Measurements from ENCODE around the gene PADI3.
"Not testable (repeated sequence)": the region's sequence is repeated elsewhere in the genome, so short reads cannot be mapped to it uniquely, and the experiment has no call there.

The PADI3 gene

DNA sequence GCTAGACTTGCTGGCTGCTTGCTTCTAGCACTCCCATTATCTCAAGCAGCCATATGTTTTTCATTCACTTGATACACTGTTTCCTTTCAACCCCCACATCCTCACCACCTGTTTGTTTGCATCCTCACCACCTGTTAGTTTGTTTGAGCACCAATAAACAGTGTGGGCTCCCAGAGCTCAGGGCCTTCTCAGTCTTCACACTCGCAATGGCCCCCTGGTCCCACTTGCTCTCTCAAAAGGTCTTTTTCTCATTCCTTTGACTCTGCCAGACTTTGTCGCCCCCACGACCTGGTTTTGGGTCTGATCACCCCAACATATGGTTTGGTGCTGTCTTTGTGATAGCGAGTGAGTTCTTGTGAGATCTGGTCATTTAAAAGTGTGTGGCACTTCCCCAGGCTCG, 52.9 kb downstream of the PADI3 start:
- DNase-seq (ENCODE audit: low read depth in 2 of 2) = no peak

DNA sequence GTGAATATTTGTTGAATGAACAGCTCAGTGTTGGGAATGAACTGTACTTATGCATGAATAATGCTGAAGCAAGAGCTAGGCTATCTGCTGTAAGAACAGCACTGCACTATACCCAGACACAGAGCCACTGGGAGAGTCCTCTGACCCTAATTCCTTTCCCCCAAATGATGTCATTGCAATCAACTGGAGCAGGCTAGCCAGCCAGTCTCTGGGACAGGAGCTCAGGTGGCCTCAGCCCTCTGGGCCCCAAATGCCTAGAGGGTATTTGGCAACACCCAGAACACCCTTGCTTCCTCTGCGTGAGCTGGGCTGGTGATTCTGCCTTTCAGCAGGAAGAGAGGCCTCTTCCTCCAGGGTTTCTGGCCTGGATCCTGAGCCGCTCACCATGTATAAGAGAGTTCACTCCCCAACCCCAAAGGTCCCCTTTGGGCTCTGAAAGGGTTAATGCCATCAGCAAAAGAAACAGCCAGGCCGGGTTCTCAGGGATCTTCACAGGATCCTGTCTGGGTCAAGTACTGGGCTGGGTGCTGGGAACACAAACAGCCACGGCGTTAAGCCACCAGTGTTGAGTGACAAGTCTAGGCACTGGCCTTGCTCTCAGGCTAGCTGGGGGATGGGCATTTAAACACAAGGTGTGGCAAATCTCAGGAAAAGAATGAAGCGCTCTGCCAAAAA, 55.4 kb downstream of the PADI3 start:
- DNase-seq (ENCODE audit: low read depth in 2 of 2) = no peak

DNA sequence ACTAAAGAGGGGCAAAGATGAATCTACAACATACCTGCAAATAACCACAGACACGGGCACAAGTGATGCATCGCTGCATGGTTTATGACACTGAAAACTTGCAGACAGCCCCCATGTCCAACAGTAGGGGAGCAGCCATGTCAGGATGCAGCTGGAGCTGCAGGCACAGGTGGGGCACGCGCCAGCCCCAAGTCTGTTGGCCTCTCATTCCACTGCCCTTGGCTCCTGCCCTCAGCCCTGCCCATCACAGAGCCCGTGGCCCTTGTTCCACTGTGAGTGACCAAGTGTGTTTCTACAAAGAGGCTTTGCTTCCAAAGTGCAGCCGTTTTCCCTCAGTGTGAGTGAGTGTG, 55.9 kb downstream of the PADI3 start:
- no peak for DNase-seq (ENCODE audit: low read depth in 2 of 2)

DNA sequence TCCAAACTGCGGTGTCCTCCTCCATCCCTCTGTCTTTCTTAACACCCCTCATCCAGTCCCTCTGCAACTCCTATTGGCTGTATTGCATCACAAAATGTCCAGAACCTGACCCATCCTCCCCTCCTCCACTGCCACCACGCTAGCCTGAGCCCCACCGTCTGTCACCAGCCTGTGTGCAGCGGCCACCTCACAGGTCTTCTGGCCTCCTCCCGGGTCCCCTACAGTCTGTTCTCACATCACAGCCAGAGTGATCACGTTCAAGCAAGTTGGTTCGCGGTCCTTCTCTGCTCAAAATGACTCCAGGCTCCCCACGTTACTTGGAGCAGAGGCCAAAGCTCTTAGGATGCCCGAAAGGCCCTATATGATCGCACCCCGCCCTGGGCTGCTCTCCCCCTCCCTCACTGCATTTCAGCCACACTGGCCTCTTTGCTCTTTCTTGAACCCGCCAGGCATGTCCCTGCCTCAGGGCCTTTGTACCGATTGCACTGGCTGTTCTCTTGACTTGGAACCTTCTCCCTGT, 56.7 kb downstream of the PADI3 start:
- DNase-seq (ENCODE audit: low read depth in 2 of 2) = no peak

DNA sequence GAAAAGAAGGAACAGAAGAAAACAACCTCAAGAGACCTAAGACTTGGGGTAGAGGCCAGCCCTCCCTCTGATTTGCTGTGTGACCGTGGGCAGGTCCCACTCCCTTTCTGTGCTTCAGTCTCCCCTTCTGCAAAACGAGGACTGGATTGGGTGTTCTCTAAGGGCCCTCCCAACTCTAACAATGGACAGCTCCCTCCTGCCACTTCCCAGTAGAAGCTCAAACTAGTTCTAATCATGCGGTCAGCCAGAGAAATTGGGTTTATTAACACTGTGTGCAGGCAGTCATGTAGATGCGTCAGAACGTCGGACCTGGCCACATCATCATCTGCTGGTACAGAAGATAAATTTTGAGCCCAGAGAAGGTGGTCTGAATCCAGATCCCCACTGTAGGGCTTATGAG, 57.5 kb downstream of the PADI3 start:
- DNase-seq (ENCODE audit: low read depth in 2 of 2) = no peak

DNA sequence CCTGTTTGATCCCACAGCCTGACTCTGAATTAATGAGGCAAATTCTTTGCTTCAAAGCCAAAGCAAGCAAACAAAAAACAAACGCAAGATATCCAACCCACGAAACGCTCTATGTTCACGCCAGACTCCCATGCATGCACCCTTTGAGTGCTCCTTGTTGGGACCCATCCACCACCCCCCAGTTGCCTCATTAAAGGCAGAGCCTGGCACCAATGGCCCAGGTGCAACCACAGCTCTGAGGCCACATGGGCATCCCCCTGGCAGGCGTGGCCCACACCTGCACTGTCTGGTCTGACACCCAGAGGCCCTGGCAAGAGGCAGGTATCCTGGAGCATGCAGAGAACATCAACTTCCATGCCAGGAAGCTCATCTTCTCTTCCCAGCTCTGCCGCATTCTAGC, 58.0 kb downstream of the PADI3 start:
- DNase-seq (ENCODE audit: low read depth in 2 of 2) = no peak

DNA sequence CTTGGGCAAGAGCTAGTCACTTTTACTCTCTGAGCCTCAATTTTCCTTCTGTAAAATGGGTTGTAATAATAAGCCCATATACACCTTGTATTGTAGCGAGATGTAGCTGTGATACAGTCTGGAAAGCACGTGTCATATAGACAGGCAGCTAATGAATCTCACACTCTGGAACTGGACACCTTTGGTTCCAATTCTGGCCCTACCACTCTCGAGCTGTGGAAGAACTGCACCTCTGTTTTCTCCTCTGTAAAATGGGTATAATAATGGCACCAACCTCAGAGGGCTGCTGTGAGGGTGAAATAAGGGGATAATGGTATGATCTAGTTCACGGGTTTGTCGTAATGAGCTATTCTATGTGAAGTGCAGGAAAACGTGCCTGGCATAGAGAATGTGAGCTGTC, 58.4 kb downstream of the PADI3 start:
- DNase-seq (ENCODE audit: low read depth in 2 of 2) = no peak

DNA sequence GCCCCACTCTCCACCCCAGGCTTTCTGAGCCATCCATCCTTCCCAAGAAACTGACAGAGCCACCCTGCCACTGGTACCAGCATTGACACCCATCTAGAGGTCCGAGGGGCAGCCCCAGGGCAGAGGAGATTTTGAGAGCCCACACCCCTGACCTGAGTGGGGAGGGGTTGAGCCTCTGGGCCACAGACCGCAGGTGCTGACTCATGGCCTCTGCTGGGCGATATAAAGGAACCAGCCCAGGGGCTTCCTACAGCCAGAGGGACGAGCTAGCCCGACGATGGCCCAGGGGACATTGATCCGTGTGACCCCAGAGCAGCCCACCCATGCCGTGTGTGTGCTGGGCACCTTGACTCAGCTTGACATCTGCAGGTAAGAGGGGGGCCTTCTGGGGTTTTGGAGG, 59.0 kb downstream of the PADI3 start, which contains the start of gene PADI4:
Gene PADI4 (plus strand): TSS at position 252 of the 400 bp plus-strand sequence. CDS start 26 bp downstream, at position 278.
- no peak for DNase-seq (ENCODE audit: low read depth in 2 of 2)

DNA sequence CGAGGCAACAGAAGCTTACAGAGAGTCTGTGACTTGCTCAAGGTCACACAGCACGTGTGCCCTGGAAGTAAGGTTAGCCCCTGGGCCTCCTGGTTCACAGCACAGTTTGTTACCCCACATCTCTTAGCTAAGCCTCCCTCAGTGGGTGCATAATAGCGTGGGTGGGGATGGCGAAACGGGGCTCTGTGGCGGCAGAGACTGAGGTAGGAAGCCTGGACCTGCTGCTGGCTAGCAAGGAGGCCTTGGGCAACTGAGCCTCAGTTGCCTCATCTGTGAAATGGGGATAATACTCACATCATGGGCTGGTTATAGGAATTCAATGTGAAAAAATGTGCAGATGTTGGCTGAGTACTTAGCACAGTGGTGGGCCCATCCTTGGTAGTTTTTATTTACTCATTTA, 59.7 kb downstream of the PADI3 start:
- no peak for DNase-seq (ENCODE audit: low read depth in 2 of 2)

DNA sequence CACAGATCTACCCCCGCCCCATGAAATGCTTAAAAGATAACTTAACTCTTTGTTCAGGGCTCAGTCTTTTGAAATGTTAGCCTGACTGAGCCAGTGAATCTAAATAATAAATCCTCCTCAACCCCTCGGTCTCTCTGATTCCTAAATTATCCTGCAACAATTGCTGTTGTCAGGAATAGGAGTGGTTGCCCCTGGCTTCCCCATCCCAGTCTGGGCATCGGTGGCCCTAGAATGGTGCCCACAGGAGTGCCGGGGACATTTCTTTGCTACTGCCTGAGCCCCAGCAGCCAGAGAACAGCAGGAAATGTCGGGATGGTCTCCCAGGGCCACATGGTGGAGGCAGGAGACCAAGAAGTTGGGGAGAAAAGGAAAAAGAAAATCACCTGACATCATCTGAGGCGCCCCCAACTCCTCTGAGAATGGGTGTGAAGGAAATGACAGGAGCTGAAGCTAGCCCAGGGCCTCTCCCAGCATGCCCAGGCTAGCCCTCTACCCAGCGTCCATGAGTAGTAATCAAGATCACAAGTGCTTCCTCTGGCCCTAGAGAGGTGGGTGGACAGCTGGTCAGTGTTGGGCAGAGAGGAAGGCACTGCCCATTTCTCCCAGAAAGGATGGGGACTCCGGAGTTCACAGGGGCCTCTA, 60.6 kb downstream of the PADI3 start:
- DNase-seq (ENCODE audit: low read depth in 2 of 2) = no peak

DNA sequence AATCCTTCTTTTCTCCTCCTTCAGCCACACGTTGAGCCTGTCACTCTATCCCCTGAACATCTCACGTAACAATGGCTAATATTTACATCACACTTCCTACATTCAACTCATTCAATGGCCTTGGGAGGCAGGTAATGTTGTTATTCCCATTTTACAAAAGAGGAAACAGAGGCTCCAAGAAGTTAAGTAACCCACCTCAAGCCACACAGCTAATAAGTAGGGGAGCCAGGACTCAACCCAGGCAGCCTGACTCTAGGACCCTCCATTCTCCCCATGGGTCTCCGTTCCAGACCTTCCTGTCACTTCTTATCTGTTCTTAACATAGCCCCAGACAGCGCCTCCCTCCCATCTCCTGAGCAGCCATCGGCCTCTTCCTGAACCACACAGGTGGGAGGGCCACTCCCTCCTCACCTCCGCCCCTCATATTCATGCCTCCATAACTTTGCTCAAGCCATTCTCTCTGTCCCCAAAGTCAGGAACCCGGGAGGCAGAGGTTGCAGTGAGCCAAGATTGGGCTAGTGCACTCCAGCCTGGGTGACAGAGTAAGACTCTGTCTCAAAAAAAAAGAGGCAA, 61.3 kb downstream of the PADI3 start:
- no peak for DNase-seq (ENCODE audit: low read depth in 2 of 2)

DNA sequence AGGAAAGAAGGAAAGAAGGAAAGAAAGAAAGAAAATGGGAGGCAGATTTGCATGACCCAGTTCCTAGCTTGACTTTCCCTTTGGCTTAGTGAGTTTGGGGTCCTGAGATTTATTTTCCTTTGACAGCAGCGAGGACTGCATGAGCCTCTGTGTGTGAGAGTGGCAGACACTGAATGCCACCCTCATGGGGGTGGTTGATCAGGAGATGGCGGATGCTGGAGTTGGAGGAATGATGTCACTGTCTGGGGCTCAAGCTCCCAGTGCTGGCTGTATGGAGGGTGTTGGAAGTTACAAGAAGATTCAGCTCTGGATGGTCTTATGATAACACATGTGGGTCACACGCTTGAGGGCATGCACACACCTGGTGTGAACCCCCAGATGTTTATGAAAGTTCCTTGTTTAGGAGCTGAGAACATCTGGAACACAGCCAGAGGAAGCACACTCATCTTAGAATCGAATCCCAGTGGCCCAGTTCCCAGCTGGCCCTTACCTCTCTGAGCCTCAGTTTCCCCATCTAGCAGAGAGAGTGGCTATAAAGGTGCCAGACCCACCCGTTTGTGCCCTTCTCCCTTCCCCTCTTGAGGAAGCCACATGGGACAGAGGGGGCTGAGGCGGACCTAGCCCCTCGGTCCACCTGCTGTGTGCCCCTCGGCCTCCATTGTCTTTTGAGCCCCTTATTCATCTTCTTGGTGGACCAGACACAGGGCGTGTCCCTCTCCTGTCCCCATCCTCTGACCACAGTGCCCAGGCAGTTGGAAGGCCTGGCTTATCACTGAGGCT, 64.8 kb downstream of the PADI3 start:
- no peak for DNase-seq (ENCODE audit: low read depth in 2 of 2)

DNA sequence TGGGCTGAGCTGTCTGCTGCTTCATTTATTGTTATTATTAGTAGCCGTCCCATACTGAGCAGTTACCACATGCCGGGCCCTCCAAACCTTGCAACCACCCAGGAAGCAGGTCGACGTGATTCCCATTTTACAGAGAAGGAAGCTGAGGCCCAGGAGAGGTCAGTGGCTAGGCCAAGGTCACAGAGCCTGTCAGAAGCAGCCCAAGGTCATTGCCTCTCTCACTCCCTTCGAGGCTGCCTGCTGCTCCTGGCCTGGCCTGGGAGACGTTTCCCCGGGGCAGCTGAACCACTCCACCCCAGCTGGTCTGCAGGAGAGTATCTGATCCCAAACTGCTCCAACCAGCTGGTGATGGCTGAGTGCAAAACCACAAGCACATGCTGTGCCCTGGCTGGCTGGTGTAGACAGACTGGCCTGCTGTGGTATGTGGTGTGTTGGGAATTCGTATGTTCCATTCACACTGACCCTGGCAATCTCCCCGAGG, 65.6 kb downstream of the PADI3 start:
- no peak for DNase-seq (ENCODE audit: low read depth in 2 of 2)

DNA sequence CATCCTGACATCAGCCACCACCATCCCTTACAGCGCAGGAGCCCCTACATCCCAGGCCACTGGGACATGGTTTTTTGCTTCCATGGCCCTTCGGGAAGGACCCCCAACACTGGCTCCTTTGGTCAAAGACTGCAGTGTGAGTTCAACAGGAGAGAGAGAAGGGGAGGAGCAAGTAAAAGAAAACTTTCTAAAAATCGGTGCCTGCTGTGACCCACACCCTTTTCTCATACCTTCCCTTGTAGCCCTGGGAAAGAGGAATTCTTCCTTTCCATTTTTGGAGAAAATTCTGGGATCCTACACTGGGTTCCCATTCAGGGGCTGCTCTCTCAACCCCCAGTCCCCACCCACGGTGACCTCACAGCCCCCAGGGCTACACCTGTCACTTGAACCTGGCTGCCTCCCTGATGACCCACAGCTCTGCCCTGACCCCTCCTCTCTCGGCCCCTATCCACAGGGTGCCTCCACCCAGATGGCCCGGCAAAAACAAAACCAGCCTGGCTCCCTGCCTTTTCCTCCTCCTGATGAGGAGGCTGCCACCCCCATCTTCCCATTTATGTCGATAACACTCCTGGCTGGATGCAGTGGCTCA, 66.7 kb downstream of the PADI3 start:
- DNase-seq (ENCODE audit: low read depth in 2 of 2) = no peak

DNA sequence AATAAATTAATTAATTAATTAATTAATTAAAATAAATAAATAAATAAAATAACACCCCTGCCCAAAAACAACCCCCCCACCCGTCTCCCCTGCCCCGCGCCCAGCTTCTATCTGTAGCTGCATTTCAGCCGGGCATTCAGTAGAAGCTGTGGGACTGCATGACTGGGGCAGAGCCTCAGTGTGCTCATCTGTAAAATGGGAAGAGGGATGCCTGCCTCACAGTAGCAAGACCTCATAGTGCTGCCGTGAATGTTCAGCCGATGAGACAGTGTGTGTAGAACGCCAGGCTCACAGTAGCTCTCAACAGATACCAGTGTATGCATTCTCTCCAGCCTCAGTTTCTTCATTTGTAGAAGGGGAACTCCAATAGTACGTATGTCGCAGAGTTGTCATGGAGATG, 67.8 kb downstream of the PADI3 start:
- DNase-seq (ENCODE audit: low read depth in 2 of 2) = no peak

DNA sequence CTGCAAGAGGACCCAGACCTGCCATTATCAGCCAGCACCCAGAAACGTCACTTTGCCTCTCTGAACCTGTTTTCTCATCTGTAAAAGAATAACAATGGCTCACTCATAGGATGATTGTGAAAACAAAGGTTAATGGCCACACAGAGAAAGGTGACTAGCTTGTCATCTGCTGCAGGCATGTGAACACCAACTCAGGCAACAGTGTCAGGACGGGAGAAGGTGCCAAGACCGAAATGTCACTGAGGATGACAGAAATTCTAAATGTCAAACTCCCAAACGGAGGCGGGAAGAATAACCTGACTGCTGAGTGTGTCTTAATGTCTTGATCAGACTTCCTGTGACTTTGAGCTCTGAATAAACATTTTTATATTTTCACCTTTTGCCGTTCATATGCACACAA, 69.4 kb downstream of the PADI3 start:
- DNase-seq (ENCODE audit: low read depth in 2 of 2) = no peak

DNA sequence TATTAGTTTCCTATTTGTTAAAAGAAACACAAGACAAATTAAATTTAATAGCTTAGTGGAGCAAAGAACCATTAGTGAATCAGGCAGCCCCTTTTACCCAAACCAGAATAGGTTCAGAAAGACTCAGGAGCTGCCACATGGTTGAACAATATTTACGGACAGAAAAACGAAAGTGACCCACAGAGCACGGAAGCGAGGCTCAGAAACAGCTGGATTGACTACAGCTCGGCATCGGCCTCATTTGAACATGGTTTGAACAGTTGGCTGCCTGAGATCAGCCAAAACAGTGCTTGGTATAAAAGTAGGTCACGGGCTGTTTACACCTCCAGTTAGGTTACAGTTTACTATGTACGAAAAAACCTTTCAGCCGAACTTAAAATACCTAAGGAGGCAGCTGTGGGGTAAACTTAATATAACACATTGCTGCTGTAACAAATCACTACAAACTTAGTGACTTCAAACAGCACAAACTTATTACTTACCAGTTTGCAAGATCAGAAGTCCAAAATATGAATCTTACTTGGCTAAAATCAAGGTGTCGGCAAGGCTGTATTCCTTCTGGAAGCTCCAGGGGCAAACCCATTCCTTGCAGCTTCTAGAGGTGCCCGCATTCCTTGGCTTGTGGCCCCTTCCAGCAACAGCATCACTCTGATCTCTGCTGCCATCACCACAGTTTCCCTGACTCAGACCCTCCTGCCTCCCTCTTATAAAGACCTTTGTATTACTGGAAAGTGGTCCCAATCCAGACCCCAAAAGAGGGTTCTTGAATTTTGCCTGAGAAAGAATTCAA, 70.9 kb downstream of the PADI3 start:
- DNase-seq (ENCODE audit: low read depth in 2 of 2) = no peak

DNA sequence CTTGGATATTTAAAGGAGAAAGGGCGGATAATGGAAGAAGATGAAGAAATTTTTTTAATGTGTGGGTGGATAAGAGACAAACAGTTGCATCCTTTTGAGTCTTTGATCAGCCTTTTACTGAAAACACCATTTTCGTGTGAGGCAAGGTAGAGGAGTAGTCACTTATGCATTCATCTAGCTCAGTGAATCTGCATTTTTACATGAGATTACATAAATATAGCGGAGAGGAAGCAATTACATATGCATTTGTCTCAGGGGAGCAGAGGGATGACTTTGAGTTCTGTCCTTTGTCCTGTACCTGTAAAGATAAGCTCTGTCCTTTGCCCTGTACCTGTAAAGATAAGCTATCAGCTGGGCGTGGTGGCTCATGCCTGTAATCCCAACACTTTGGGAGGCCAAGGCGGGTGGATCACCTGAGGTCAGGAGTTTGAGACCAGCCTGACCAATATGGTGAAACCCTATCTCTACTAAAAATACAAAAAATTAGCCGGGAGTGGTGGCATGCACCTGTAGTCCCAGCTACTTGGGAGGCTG, 73.0 kb downstream of the PADI3 start:
- DNase-seq (ENCODE audit: low read depth in 2 of 2) = not testable (repeated sequence)

DNA sequence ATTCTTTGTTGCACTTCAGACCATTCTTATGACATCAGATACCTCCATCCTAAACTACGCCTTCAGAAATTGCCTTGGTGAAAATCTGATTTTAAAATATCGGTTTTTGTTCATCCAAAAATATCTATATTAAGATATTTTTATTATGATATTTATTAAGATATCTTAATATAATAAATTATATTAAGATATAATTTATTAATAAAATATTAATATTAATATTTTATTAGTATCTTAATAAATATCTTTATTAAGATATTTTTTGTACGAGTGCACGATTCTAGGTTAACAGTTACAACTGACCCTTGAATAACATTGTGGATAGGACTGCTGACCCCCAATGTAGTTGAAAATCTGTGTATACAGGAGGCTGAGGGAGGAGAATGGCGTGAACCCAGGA, 80.0 kb downstream of the PADI3 start:
- DNase-seq (ENCODE audit: low read depth in 2 of 2) = no peak

DNA sequence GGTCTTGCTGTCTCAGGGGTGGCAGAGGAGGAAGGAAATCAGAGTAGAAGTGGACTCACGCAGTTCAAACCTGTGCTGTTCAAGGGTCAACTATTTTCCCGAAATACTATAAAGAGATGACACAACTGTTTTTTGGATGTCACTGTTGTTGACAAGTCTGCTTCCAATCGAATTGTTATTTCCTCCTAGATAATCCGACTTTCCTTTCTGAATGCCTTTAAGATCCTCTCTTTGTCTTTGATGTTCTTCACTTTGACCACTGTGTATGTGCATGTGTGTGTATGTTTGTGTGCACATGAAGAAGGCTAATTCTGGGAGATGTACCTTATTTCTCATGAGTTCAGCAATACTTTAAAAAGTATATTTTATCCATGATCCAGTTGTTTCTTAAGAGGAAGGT, 80.7 kb downstream of the PADI3 start:
- DNase-seq (ENCODE audit: low read depth in 2 of 2) = no peak

DNA sequence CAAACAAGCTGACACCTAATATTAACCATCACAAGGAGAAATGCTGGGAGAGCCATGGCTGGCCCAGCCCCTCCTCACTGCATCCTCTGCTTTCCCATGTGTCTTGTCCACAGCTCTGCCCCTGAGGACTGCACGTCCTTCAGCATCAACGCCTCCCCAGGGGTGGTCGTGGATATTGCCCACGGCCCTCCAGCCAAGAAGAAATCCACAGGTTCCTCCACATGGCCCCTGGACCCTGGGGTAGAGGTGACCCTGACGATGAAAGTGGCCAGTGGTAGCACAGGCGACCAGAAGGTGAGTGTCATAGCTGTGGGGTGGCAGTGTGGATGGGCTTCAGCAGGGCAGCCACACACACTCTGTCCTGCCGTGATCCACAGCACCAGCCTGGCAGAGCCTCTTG, 82.0 kb downstream of the PADI3 start:
- no peak for DNase-seq (ENCODE audit: low read depth in 2 of 2)
